IMR-90 (cell line): Measurements from ENCODE around the gene NME4. TPM values are rescaled to one million over a fixed set of nuclear protein-coding genes. Genes with fewer than 3 reads are reported as not detected.
A peak's percentile ranks its signal among the peaks of the same experiment; 100 is the strongest.
"Not testable (repeated sequence)": the region's sequence is repeated elsewhere in the genome, so short reads cannot be mapped to it uniquely, and the experiment has no call there.

ENCODE experiments used
- ATAC-seq: fragments of 200-7000 bp; cut with Tn5 transposase; 2 replicates; pipeline ENCODE4 v1.9.1; 2020; ENCODE audit warnings: low read depth, mild to moderate bottlenecking, moderate library complexity
- BruUV-seq: library from RNA; stranded (reverse); fragments of 400-500 nt; replicated peaks from 2 replicates; lab custom pipeline; 2021; lab: Mats Ljungman, UMichigan
- CTCF ChIA-PET: fragments of 300-600 bp; formaldehyde crosslinking; extraction: SDS; loops from one replicate; lab custom pipeline; 2021; ENCODE audit warnings: antibody characterized with exemption; lab: Yijun Ruan, JAX
- POLR2A ChIA-PET: fragments of 300-600 bp; sonication (Branson Sonifier 250); formaldehyde crosslinking; loops from one replicate; lab custom pipeline; 2022; ENCODE audit warnings: antibody characterized with exemption; ENCODE audit not compliant: unreplicated experiment; lab: Charles Lee
- DNase-seq: peaks from one replicate; pipeline ENCODE4 v3.0.0; 2013
- H2AFZ ChIP-seq: replicated peaks from 2 replicates; pipeline ENCODE3; 2013; ENCODE audit warnings: low read length, mild to moderate bottlenecking; ENCODE audit not compliant: poor library complexity
- H2AK5ac ChIP-seq: 2 replicates; pipeline ENCODE4 v1.6.1; 2013; ENCODE audit warnings: low read depth, low read length, inconsistent platforms
- H2AK9ac ChIP-seq: replicated peaks from 2 replicates; pipeline ENCODE3; 2013; ENCODE audit warnings: mild to moderate bottlenecking, low read depth, low read length, moderate library complexity; ENCODE audit not compliant: poor library complexity
- H2BK120ac ChIP-seq: 2 replicates; pipeline ENCODE4 v1.6.1; 2013; ENCODE audit warnings: low read depth, low read length, inconsistent platforms
- H2BK15ac ChIP-seq: 3 replicates; pipeline ENCODE4 v1.6.1; 2013; ENCODE audit warnings: low read depth, low read length, inconsistent platforms
- H2BK20ac ChIP-seq: 2 replicates; pipeline ENCODE4 v1.6.1; 2013; ENCODE audit warnings: low read depth, mild to moderate bottlenecking, inconsistent platforms, low read length, moderate library complexity
- H2BK5ac ChIP-seq: 2 replicates; pipeline ENCODE4 v1.6.1; 2013; ENCODE audit warnings: mild to moderate bottlenecking, low read depth, low read length, inconsistent platforms; ENCODE audit not compliant: poor library complexity, severe bottlenecking
- H3K14ac ChIP-seq: replicated peaks from 2 replicates; pipeline ENCODE4 v1.6.1; 2013; ENCODE audit warnings: low read depth, low read length, inconsistent platforms
- H3K18ac ChIP-seq: 2 replicates; pipeline ENCODE4 v1.6.1; 2013; ENCODE audit warnings: low read depth, low read length, control low read depth
- H3K23ac ChIP-seq: 2 replicates; pipeline ENCODE4 v1.6.1; 2013; ENCODE audit warnings: low read depth, low read length, inconsistent platforms
- H3K27ac ChIP-seq: 2 replicates; pipeline ENCODE4 v1.5.1; 2013; ENCODE audit warnings: mild to moderate bottlenecking, control low read depth, low read length; ENCODE audit not compliant: insufficient read depth
- H3K27me3 ChIP-seq: 2 replicates; pipeline ENCODE4 v1.6.1; 2013; ENCODE audit warnings: low read length; ENCODE audit not compliant: control insufficient read depth, insufficient read depth
- H3K36me3 ChIP-seq: 2 replicates; pipeline ENCODE4 v1.6.1; 2013; ENCODE audit warnings: low read length, mixed read lengths; ENCODE audit not compliant: control insufficient read depth, insufficient read depth
- H3K4ac ChIP-seq: 2 replicates; pipeline ENCODE4 v1.6.1; 2013; ENCODE audit warnings: low read depth, low read length, inconsistent platforms
- H3K4me1 ChIP-seq: 2 replicates; pipeline ENCODE4 v1.6.1; 2013; ENCODE audit warnings: low read length, mixed read lengths; ENCODE audit not compliant: control insufficient read depth, insufficient read depth
- H3K4me2 ChIP-seq: 2 replicates; pipeline ENCODE4 v1.6.1; 2013; ENCODE audit warnings: low read depth, mild to moderate bottlenecking, control low read depth, low read length, moderate library complexity
- H3K4me3 ChIP-seq: 2 replicates; pipeline ENCODE4 v1.5.1; 2013; ENCODE audit warnings: low read depth, mild to moderate bottlenecking, control low read depth, low read length, moderate library complexity; ENCODE audit not compliant: insufficient read depth
- H3K56ac ChIP-seq: 2 replicates; pipeline ENCODE4 v1.6.1; 2013; ENCODE audit warnings: low read length, inconsistent platforms; ENCODE audit not compliant: insufficient read depth; ENCODE audit errors: extremely low read depth
- H3K79me1 ChIP-seq, 2 experiments: 2 replicates each; pipeline ENCODE4 v1.6.1; 2013; ENCODE audit warnings: low read length in 2 of 2, inconsistent platforms in 1 of 2, low read depth in 1 of 2
- H3K9ac ChIP-seq: 2 replicates; pipeline ENCODE4 v1.6.1; 2013; ENCODE audit warnings: low read depth, low read length, control low read depth
- H3K9me1 ChIP-seq: 2 replicates; pipeline ENCODE4 v1.6.1; 2013; ENCODE audit warnings: low read length, inconsistent platforms; ENCODE audit not compliant: insufficient read depth
- H3K9me3 ChIP-seq: 2 replicates; pipeline ENCODE4 v1.6.1; 2013; ENCODE audit warnings: low read length; ENCODE audit not compliant: control insufficient read depth, insufficient read depth
- H4K20me1 ChIP-seq: 2 replicates; pipeline ENCODE4 v1.6.1; 2013; ENCODE audit warnings: low read length, inconsistent platforms; ENCODE audit not compliant: insufficient read depth
- H4K5ac ChIP-seq: 2 replicates; pipeline ENCODE4 v1.6.1; 2013; ENCODE audit warnings: mild to moderate bottlenecking, low read depth, low read length, control low read depth
- H4K8ac ChIP-seq, 2 experiments: 2 replicates each; pipeline ENCODE4 v1.6.1; 2013; ENCODE audit warnings: low read depth in 2 of 2, low read length in 2 of 2, control low read depth in 1 of 2, inconsistent platforms in 1 of 2
- H4K91ac ChIP-seq: 2 replicates; pipeline ENCODE4 v1.6.1; 2013; ENCODE audit warnings: low read depth, low read length, inconsistent platforms; ENCODE audit not compliant: insufficient read depth
- WGBS, 2 experiments: methylation state at CpG; one replicate each; pipeline versions ENCODE4 v1.1.5 to v1.1.7; 2013; ENCODE audit warnings: missing lambda C conversion rate in 2 of 2; ENCODE audit not compliant: insufficient read length in 1 of 2; ENCODE audit errors: extremely low coverage in 2 of 2; 5-methylcytosine and 5-hydroxymethylcytosine counted together
- dilution Hi-C: fragments of 300-500 bp; cut with HindIII; formaldehyde crosslinking; loops from one replicate; pipeline ENCODE4 v1.14.3; 2018; ENCODE audit warnings: low sequenced_read_pairs; ENCODE audit not compliant: unreplicated experiment
- in situ Hi-C: fragments of 300-500 bp; cut with MboI; formaldehyde crosslinking; loops from 3 replicates; pipeline ENCODE4 v1.14.3; 2019; ENCODE audit warnings: low sequenced_read_pairs, inconsistent platforms, mixed read lengths
- intact Hi-C: fragments of 100-400 bp; cut with micrococcal nuclease; formaldehyde crosslinking; loops from 2 replicates; pipeline ENCODE4 v1.10.0; 2022
- polyA plus RNA-seq, 3 experiments: library from polyadenylated mRNA; depleted of rRNA; stranded (reverse); fragments of >200 nt; gene quantifications; 2 replicates each; pipeline ENCODE4 v1.2.3, GENCODE V29; 2012; ENCODE audit warnings: low replicate concordance in 1 of 3
- total RNA-seq: library from RNA; depleted of rRNA; stranded (reverse); fragments of >200 nt; gene quantifications from 2 replicates; pipeline ENCODE4 v1.2.3, GENCODE V29; 2012

Gene NME4
- total and polyA plus RNA-seq, 2 of the 4 experiments (the other 2 are of a cell fraction), result 124 to 288 TPM

GRCh38 chr16:362702-362999 is 34.3 kb upstream of the NME4 start:
- H3K36me3 ChIP-seq, result peaks cover 13% of the 10 kb centered on the region
- DNase-seq, H2BK5ac ChIP-seq, H3K9me1 ChIP-seq, H3K56ac ChIP-seq, H3K4me3 ChIP-seq, H2AFZ ChIP-seq, H3K79me1 ChIP-seq, H2BK20ac ChIP-seq, H3K23ac ChIP-seq, H4K5ac ChIP-seq, H3K9ac ChIP-seq, H3K14ac ChIP-seq, H3K4me1 ChIP-seq, intact Hi-C loops, H4K91ac ChIP-seq, H4K20me1 ChIP-seq, H2BK120ac ChIP-seq, H3K4ac ChIP-seq, POLR2A ChIA-PET, H3K27me3 ChIP-seq, H3K27ac ChIP-seq, in situ Hi-C loops, BruUV-seq, H2AK5ac ChIP-seq, H3K18ac ChIP-seq, H2AK9ac ChIP-seq, dilution Hi-C loops, H4K8ac ChIP-seq, H2BK15ac ChIP-seq, H3K4me2 ChIP-seq, H3K9me3 ChIP-seq: not testable (repeated sequence)
- 60% methylated on average over 1 of the region's 24 CpGs; no CpG with 5 or more reads in 1 of the 2 experiments for WGBS, 2 experiments
- peak; percentile 10 for ATAC-seq
- CTCF ChIA-PET, result interaction anchor here (0.5 to 2.2 kb wide), 9 partner anchors 8 to 266 kb away, joined by 3 to 10 read pairs (median 4); partner anchors contain the start of gene MRPL28
